K562 (cell line): Measurements from ENCODE around the gene JAKMIP1. TPM values are rescaled to one million over a fixed set of nuclear protein-coding genes. Genes with fewer than 3 reads are reported as not detected.

ENCODE experiments used
- ATAC-seq: fragments of 200-7000 bp; cut with Tn5 transposase; 3 replicates; pipeline ENCODE4 v1.9.1; 2020; ENCODE audit warnings: moderate library complexity
- BruUV-seq: library from RNA; stranded (reverse); fragments of 400-500 nt; replicated peaks from 2 replicates; lab custom pipeline; 2021; lab: Mats Ljungman, UMichigan
- CTCF ChIA-PET: fragments of 300-600 bp; formaldehyde crosslinking; extraction: SDS; loops from one replicate; lab custom pipeline; 2021; ENCODE audit warnings: low intra/inter-chr PET ratio; lab: Yijun Ruan, JAX
- POLR2A ChIA-PET: fragments of 300-600, 350-650 bp; sonication (Branson Sonifier 250); formaldehyde crosslinking; extraction: SDS; loops from one replicate; lab custom pipeline; 2021; ENCODE audit warnings: antibody characterized with exemption, inconsistent platforms; lab: Yijun Ruan, JAX
- DNase-seq, 4 experiments: peaks; one replicate each; pipeline versions ENCODE4 v3.0.0 to v3.0.0-alpha.2; 2011 to 2018; ENCODE audit warnings: low spot score in 3 of 4, mixed read lengths in 3 of 4; ENCODE audit errors: extremely low read depth in 1 of 4
- FAIRE-seq: peaks from 2 replicates; lab custom pipeline; 2011; peaks lifted over from hg19 to GRCh38; lab: Jason Lieb, UNC
- H2AFZ ChIP-seq: 2 replicates; pipeline ENCODE4 v1.6.0; 2011; ENCODE audit warnings: low read depth, low read length, control low read depth, inconsistent platforms
- H3K27ac ChIP-seq: fragments of 200-600 bp; 3 replicates; pipeline ENCODE4 v1.8.0; 2011; ENCODE audit warnings: low read depth, mild to moderate bottlenecking, control low read depth, inconsistent platforms, low read length, moderate library complexity, mixed read lengths; ENCODE audit errors: extremely low read depth
- H3K27me3 ChIP-seq, 2 experiments: fragments of 300-600 bp in 1 of 2; 2 replicates in 1 of 2; 3 replicates in 1 of 2; pipeline versions ENCODE4 v1.6.0 to v1.8.0; 2011; ENCODE audit warnings: inconsistent platforms in 2 of 2, low read length in 2 of 2, mild to moderate bottlenecking in 1 of 2, mixed read lengths in 1 of 2, moderate library complexity in 1 of 2; ENCODE audit not compliant: control insufficient read depth in 2 of 2, insufficient read depth in 2 of 2
- H3K36me3 ChIP-seq: fragments of 300-600 bp; 3 replicates; pipeline ENCODE4 v1.8.0; 2011; ENCODE audit warnings: mild to moderate bottlenecking, low read length, inconsistent platforms; ENCODE audit not compliant: control insufficient read depth, insufficient read depth
- H3K4me1 ChIP-seq, 2 experiments: fragments of 200-600 bp in 1 of 2; replicated peaks in 1 of 2; 2 replicates in 1 of 2; 3 replicates in 1 of 2; pipeline versions ENCODE4 v1.5.1 to v1.8.0; 2011; ENCODE audit warnings: inconsistent platforms in 2 of 2, low read length in 2 of 2, mild to moderate bottlenecking in 1 of 2, mixed read lengths in 1 of 2, moderate library complexity in 1 of 2; ENCODE audit not compliant: control insufficient read depth in 2 of 2, insufficient read depth in 2 of 2
- H3K4me2 ChIP-seq: 2 replicates; pipeline ENCODE4 v1.6.1; 2011; ENCODE audit warnings: low read length, control low read depth, inconsistent platforms, mixed read lengths; ENCODE audit not compliant: insufficient read depth
- H3K4me3 ChIP-seq: fragments of 200-600 bp; sonication (generic), shearing (Covaris generic); 2 replicates; pipeline ENCODE4 v1.5.1; 2016; ENCODE audit warnings: control low read depth, inconsistent platforms
- H3K79me2 ChIP-seq: fragments of 200-600 bp; 3 replicates; pipeline ENCODE4 v1.8.0; 2011; ENCODE audit warnings: low read length, inconsistent platforms; ENCODE audit not compliant: control insufficient read depth, insufficient read depth
- H3K9ac ChIP-seq, 2 experiments: 2 replicates each; pipeline versions ENCODE4 v1.6.0 to v1.6.1; 2011; ENCODE audit warnings: low read depth in 2 of 2, low read length in 2 of 2, control low read depth in 1 of 2, inconsistent platforms in 1 of 2, mild to moderate bottlenecking in 1 of 2, mixed read lengths in 1 of 2; ENCODE audit not compliant: insufficient read depth in 1 of 2
- H3K9me1 ChIP-seq: one replicate; pipeline ENCODE4 v1.6.0; 2011; ENCODE audit warnings: inconsistent platforms, mild to moderate bottlenecking, low read length, moderate library complexity; ENCODE audit not compliant: control insufficient read depth, insufficient read depth
- H3K9me3 ChIP-seq: replicated peaks from 2 replicates; pipeline ENCODE4 v1.5.1; 2011; ENCODE audit warnings: low read depth, low read length, inconsistent platforms; ENCODE audit not compliant: control insufficient read depth, insufficient read depth
- H4K20me1 ChIP-seq: replicated peaks from 2 replicates; pipeline ENCODE4 v1.6.1; 2011; ENCODE audit warnings: low read length, inconsistent platforms, mixed read lengths; ENCODE audit not compliant: control insufficient read depth, insufficient read depth
- EHMT2 ChIP-seq: fragments of 450-650 bp; IDR thresholded peaks from 2 replicates; pipeline ENCODE4 v1.6.1; 2018; ENCODE audit warnings: antibody characterized with exemption
- HLTF ChIP-seq: fragments of 450-650 bp; IDR thresholded peaks from 2 replicates; pipeline ENCODE4 v1.6.1; 2016
- RHOXF2B ChIP-seq: fragments of 250-450 bp; sonication (Bioruptor Pico); conservative IDR thresholded peaks from 2 replicates; pipeline ENCODE4 v1.5.1; 2021
- ZNF384 ChIP-seq: IDR thresholded peaks from 2 replicates; pipeline ENCODE4 v1.6.1; 2012; ENCODE audit warnings: low read depth, low read length, improper control_type of control experiment
- ZSCAN32 ChIP-seq: fragments of 450-650 bp; formaldehyde crosslinking; IDR thresholded peaks from 2 replicates; pipeline ENCODE4 v1.4.0; 2020; ENCODE audit warnings: mild to moderate bottlenecking, moderate library complexity
- WGBS: fragments of 100-300 bp; shearing (Covaris generic); methylation state at CpG from one replicate; pipeline ENCODE4 v1.1.6; 2016; ENCODE audit warnings: low coverage, mixed read lengths; ENCODE audit not compliant: insufficient coverage; ENCODE audit errors: missing lambda C conversion rate; 5-methylcytosine and 5-hydroxymethylcytosine counted together
- in situ Hi-C: fragments of 300-500 bp; cut with MboI; formaldehyde crosslinking; loops from 4 replicates; pipeline ENCODE4 v1.15.0; 2018; ENCODE audit warnings: inconsistent platforms, mixed read lengths
- intact Hi-C: fragments of 100-400 bp; cut with micrococcal nuclease; formaldehyde crosslinking; loops from 2 replicates; pipeline ENCODE4 v1.14.2; 2022
- polyA plus RNA-seq, 8 experiments: library from polyadenylated mRNA; depleted of rRNA in 4 of 8; stranded (reverse) in 5 of 8; unstranded in 3 of 8; fragments of >200 nt; fragmentation: Nextera tagmentation in 2 of 8; fragmentation: Illumina TruSeq in 1 of 8; extraction: Ambion mirVana in 2 of 8; extraction: Trizol in 1 of 8; gene quantifications; 2 replicates each; pipeline versions ENCODE4 v1.2.1 to v1.2.3, GENCODE V29; 2011 to 2014; ENCODE audit warnings: inconsistent platforms in 1 of 8, missing spikeins in 1 of 8
- total RNA-seq, 7 experiments: library from RNA; depleted of rRNA in 6 of 7; stranded (reverse); fragments of >200 nt in 6 of 7; fragmentation: Illumina TruSeq in 2 of 7; extraction: Trizol in 2 of 7; gene quantifications; 2 replicates each; pipeline versions ENCODE4 v1.2.1 to v1.2.3, GENCODE V29; 2011 to 2021; ENCODE audit warnings: low replicate concordance in 1 of 7
- TF ChIP-seq, protein P1 (sequence below), 3 experiments: fragments of 200-800 bp in 1 of 3; fragments of 250-450 bp in 1 of 3; fragments of 450-650 bp in 1 of 3; sonication (Bioruptor Pico) in 1 of 3; sonication (Bioruptor generic) in 1 of 3; formaldehyde crosslinking in 1 of 3; IDR thresholded peaks; 2 replicates each; pipeline versions ENCODE4 v1.6.1 to v1.8.0; 2016 to 2022; ENCODE audit warnings: mild to moderate bottlenecking in 2 of 3, missing genetic modification characterization in 2 of 3, missing compliant biosample characterization in 1 of 3, moderate library complexity in 1 of 3
- TF ChIP-seq, protein P2 (sequence below): fragments of 200-800 bp; sonication (Bioruptor generic); IDR thresholded peaks from 2 replicates; pipeline ENCODE4 v1.6.1; 2017; ENCODE audit warnings: missing genetic modification characterization, missing compliant biosample characterization

The JAKMIP1 gene
- total and polyA plus RNA-seq, 9 of the 15 experiments (the other 6 are each of a cell fraction or from before 2014, with no cell fraction given): not detected

DNA sequence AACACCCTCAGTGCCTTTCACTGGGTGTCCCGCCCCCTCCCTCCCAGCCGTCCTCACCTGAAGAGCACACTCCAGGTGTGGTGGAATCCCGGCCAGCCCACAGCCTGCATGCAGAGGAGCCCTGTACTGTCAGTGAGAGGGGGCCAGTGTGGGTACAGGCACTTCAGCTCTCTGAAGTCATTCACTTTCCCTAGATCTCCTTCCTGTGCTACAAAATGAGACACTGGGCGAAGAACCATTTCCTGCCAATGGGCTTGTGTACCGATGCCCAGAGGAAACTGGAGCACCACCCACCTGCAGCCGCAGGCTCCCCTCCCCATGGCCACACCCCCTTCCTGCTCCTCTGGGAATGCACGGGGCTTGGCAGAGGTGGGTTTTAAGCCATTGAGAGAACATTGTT, 108.2 kb downstream of the JAKMIP1 start:
- intact Hi-C loops: no loop called here
- H3K9me3 ChIP-seq: no peaks in the 10 kb centered on the region
- no peaks in the 10 kb centered on the region for H3K36me3 ChIP-seq
- in situ Hi-C loops: no loop called here
- FAIRE-seq (no peak), DNase-seq (no peak), ATAC-seq (no peak)
- no peaks in the 10 kb centered on the region; a peak in 1 of 5 replicates for H3K27me3 ChIP-seq
- no peak overlapping the region for H2AFZ ChIP-seq
- no peaks in the 10 kb centered on the region; the same call in 1 of the 2 replicates for H4K20me1 ChIP-seq
- no peak overlapping the region for H3K27ac ChIP-seq
- ChIA-PET POLR2A (no interaction called here), CTCF (no interaction called here)
- H3K9me1 ChIP-seq: no peaks in the 10 kb centered on the region
- H3K4me1 ChIP-seq: no peaks in the 10 kb centered on the region
- H3K79me2 ChIP-seq: no peaks in the 10 kb centered on the region
- TF ChIP-seq EHMT2 (no peak), ZSCAN32 (CRISPR knock-in tag) (no peak), RHOXF2B (no peak), HLTF (no peak), ZNF384 (no peak)
- TF ChIP-seq, protein P1, sequence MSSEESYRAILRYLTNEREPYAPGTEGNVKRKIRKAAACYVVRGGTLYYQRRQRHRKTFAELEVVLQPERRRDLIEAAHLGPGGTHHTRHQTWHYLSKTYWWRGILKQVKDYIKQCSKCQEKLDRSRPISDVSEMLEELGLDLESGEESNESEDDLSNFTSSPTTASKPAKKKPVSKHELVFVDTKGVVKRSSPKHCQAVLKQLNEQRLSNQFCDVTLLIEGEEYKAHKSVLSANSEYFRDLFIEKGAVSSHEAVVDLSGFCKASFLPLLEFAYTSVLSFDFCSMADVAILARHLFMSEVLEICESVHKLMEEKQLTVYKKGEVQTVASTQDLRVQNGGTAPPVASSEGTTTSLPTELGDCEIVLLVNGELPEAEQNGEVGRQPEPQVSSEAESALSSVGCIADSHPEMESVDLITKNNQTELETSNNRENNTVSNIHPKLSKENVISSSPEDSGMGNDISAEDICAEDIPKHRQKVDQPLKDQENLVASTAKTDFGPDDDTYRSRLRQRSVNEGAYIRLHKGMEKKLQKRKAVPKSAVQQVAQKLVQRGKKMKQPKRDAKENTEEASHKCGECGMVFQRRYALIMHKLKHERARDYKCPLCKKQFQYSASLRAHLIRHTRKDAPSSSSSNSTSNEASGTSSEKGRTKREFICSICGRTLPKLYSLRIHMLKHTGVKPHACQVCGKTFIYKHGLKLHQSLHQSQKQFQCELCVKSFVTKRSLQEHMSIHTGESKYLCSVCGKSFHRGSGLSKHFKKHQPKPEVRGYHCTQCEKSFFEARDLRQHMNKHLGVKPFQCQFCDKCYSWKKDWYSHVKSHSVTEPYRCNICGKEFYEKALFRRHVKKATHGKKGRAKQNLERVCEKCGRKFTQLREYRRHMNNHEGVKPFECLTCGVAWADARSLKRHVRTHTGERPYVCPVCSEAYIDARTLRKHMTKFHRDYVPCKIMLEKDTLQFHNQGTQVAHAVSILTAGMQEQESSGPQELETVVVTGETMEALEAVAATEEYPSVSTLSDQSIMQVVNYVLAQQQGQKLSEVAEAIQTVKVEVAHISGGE (CRISPR knock-in tag; IDR thresholded peaks at IDR 0.05): no peak
- TF ChIP-seq, protein P2, sequence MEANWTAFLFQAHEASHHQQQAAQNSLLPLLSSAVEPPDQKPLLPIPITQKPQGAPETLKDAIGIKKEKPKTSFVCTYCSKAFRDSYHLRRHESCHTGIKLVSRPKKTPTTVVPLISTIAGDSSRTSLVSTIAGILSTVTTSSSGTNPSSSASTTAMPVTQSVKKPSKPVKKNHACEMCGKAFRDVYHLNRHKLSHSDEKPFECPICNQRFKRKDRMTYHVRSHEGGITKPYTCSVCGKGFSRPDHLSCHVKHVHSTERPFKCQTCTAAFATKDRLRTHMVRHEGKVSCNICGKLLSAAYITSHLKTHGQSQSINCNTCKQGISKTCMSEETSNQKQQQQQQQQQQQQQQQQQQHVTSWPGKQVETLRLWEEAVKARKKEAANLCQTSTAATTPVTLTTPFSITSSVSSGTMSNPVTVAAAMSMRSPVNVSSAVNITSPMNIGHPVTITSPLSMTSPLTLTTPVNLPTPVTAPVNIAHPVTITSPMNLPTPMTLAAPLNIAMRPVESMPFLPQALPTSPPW (CRISPR knock-in tag): no peak
- TF ChIP-seq, all 486 proteins: peak for 0
- no peak overlapping the region for H3K9ac ChIP-seq
- no peak overlapping the region for H3K4me2 ChIP-seq
- WGBS: 3% methylated on average over 7 of the region's 7 CpGs
- BruUV-seq: no TSS peak
- no peak overlapping the region for H3K4me3 ChIP-seq
